Activated CD4-positive, alpha-beta T cell treated with anti-CD3 and anti-CD28 coated beads, Interleukin-2, amount 50 U/mL, for 24 hours (primary cell): Measurements from ENCODE around the gene CD38.
"Not testable (repeated sequence)": the region's sequence is repeated elsewhere in the genome, so short reads cannot be mapped to it uniquely, and the experiment has no call there.

Experiments
- DNase-seq, 2 donors: peaks; one replicate each; pipeline ENCODE4 v3.0.0-alpha.2; 2020; ENCODE audit warnings: low read depth in 1 of 2, low spot score in 1 of 2

Gene CD38

DNA sequence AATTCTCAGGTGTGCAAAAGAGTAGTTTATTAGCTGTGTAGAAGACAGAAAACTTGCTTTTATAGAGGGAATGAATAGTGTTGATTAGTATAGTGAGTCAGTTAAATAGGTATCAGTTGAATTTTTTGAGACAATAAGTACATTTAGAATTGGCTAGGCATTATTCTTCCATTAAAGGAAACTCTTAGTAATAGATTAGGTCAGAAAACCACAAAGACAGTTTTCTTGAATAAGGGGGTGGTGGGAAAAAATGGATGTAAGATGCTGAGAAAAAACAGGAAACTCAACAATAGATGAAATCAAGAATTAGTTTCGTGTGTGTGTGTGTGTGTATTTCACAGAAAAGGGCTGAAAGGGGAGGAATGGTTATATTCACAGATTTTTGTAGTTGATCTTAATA lies 16.8 kb downstream of the CD38 start:
- peak in 1 of 2 donors; percentile 17 for DNase-seq

DNA sequence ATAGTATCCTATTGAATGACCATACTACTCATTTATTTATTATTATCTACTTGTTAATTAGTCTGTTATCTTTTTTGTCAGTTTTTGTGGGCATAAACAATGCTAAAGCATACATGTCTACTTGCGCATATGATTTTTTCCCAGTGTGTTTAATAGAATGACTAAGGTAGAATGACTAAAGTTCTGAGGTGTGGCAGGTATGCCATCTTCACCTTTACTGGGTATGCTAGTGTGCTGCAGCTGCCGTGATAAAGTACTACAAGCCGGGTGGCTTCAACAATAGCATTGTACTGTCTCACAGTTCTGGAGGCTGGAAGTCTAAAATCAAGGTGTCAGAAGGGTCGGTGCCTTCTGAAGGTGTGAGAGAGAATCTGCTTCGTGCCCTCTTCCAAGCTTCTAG lies 19.2 kb downstream of the CD38 start:
- DNase-seq: no peak

GRCh38 chr4:15799141-15799540 lies 21.0 kb downstream of the CD38 start:
- no peak for DNase-seq

DNA sequence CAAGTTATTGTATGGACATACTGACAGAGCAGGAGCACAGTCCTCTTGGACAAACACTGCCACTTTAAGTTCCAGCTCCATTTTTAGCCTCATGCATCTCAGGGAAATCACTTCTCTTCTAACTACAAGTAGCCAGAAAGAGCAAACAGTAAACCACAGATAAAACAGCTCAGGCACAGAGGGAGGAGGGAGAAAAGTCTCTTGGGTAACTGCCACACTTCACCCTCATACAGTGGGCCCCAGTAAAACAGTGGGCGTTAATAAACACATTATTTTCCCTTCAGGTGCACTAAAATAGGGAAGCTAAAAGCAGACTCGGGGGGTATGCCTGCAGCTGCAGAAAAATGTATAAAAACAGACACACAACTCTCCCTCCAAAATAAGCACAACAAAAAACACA lies 21.6 kb downstream of the CD38 start:
- no peak for DNase-seq

- not testable (repeated sequence) for DNase-seq
Measured at GRCh38 chr4:15802497-15802896, 24.4 kb downstream of the CD38 start.

- DNase-seq: peak in 1 of 2 donors; percentile 54
Measured at GRCh38 chr4:15805583-15806517, 27.7 kb downstream of the CD38 start.

- DNase-seq: no peak
Measured at GRCh38 chr4:15809058-15809457, 30.9 kb downstream of the CD38 start.

DNA sequence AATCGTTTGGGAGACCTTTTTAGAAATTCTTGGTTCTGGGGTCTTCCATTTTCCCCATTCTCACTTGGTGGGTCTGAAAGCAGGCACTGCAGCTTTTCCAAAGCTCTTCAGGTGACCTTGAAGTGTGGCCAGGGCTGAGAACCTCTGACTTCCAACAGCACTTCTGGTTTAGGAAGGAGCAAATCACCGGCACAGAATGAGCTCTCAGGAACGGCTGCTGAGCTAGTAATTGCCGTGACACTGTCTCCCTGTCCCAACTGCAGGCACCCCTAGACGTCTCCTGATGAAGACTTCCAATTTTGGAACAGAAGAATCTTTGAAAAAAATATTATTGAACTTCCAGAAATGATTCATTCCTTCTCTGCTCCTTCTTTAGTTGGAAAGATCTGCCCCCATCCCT lies 31.3 kb downstream of the CD38 start:
- no peak for DNase-seq

DNA sequence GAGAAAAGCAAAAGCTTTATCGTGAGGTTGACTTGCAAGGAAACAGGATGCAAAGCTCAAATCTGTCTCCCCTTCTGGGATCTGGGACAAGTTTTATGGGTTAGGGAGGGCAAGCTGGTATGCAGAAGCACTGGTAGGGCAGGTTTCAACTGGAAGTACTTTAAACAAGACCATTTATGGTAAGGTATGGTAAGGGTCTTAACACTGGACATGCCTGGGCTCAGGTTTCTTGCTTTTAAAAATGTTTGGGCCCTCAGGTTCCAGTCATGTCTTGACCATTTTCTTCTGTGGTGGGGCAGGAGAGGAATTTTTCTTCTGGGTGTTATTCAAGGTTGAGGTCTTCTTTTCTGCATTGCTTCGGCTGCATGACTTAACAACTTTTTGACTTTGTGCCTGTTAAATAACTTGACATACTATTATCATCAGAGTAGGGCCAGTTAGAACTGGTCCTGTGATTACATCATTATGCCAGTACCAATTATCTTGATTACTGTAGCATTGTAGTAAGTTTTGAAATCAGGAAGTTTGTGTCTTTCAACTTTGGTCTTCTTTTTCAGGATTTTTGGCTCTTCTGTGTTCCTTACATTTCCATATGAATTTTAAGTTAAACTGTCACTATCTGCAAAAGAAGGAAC lies 33.7 kb downstream of the CD38 start:
- no peak for DNase-seq

GRCh38 chr4:15832523-15833451 lies 54.7 kb downstream of the CD38 start:
- no peak for DNase-seq

DNA sequence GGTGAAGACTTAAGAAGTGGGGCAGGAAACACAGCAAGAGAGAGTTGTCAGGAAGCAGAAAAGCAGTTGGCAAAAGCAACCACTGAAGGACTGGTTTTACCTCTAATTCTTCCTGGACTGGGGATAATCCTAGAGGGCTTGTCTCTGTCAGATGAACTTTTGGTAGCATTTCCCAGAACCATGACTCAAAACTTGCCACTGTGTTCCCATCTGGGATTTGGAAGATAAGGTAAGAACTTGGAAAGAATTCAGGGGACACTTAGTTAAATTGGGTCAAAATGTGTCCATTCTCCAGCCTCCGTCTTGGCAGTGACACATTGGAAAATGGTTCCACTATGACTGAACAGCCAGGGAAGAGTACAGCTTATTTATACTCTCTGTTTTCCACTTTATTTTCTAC lies 55.7 kb downstream of the CD38 start:
- DNase-seq: no peak

- no peak for DNase-seq
Measured at GRCh38 chr4:15836362-15836761, 58.2 kb downstream of the CD38 start.

DNA sequence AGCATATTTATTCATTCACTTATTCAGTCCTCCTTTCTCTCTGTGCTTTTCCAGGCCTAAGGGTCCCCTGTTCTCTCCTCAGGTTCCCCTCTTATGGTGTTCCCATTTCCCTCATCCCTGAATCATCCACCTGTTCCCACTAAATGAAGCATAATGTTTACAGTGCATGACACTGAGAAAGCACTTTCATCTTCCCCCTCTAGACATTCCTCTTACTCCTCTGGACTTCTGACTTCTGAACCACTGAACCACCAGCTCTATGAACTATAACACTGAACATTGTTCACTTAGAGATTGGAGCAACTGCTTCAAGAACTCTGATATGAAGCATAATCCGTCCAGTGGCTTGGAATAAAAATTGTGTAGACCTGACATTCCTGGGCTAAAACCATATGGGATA lies 59.5 kb downstream of the CD38 start:
- no peak for DNase-seq

DNA sequence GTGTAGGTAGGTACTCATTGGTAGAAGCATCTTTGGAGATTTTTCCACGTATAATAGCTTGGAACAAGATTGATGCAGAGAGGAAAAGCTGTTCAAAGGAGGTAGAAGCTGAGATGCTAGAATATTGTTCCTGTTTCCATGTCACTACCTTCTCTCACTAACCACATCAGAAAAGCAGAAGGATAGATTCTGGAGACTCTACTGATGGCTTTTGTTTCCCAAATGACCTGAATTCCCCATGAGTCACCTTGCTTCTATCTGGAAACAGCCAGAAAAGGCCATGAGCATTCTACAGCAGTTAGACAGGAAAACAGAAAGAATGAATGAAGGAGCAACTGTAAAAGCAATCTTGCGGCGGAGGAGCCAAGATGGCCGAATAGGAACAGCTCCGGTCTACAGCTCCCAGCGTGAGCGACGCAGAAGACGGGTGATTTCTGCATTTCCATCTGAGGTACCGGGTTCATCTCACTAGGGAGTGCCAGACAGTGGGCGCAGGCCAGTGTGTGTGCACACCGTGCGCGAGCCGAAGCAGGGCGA lies 63.1 kb downstream of the CD38 start:
- DNase-seq: not testable (repeated sequence)

- DNase-seq: no peak
Measured at GRCh38 chr4:15847746-15848145, 69.6 kb downstream of the CD38 start.

DNA sequence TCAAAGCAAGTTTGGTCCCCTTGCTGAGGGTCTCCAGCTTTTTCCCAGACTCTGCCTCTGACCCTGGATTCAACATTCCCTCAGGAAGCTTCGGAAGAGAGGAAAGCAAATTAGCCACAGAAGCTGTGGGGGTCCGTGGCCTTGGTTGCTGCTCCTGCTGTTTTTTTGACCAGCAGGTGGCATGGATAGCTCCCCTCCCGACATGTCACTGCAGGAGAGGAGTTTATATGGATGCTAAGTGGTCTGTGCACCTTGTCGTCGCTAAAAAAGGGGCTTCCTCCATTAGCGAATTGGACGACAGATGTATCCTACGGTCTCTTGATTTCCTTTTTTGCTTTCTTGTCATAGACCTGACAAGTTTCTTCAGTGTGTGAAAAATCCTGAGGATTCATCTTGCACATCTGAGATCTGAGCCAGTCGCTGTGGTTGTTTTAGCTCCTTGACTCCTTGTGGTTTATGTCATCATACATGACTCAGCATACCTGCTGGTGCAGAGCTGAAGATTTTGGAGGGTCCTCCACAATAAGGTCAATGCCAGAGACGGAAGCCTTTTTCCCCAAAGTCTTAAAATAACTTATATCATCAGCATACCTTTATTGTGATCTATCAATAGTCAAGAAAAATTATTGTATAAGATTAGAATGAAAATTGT lies 70.2 kb downstream of the CD38 start:
- no peak for DNase-seq

DNA sequence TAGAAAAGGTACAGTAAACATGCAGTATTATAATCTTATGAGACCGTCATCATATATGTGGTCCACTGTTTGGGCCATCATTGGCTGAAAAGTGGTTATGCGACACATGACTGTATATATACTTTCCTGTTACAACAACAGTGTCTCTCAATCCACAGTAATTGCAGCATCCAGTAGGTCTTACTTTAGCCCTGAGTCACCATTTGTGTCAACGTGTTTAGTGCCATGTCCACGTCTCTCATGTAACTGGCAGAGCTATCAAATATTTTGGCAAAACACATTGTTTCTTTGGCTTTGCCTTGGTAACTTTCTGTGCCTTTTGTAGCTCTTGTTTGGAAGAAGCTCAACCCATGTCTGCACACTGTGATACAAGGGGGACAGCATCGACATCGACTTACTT lies 73.8 kb downstream of the CD38 start:
- DNase-seq: no peak

DNA sequence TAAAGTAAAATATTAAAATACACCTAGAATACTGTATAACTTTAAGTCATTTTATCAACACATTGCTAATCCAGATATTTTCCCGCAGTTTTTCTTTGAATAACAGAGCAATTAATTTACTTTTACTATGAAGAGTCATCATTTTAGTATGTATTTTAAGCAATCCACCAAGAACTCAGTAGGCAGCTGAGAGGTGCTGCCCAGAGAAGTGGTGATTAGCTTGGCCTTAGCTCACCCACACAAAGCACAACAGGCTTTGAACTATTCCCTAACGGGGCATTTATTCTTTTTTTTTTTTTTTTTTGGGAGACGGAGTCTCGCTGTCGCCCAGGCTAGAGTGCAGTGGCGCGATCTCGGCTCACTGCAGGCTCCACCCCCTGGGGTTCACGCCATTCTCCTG lies 74.4 kb downstream of the CD38 start:
- DNase-seq: no peak

- DNase-seq: no peak
Measured at GRCh38 chr4:15853345-15853744, 75.2 kb downstream of the CD38 start.

DNA sequence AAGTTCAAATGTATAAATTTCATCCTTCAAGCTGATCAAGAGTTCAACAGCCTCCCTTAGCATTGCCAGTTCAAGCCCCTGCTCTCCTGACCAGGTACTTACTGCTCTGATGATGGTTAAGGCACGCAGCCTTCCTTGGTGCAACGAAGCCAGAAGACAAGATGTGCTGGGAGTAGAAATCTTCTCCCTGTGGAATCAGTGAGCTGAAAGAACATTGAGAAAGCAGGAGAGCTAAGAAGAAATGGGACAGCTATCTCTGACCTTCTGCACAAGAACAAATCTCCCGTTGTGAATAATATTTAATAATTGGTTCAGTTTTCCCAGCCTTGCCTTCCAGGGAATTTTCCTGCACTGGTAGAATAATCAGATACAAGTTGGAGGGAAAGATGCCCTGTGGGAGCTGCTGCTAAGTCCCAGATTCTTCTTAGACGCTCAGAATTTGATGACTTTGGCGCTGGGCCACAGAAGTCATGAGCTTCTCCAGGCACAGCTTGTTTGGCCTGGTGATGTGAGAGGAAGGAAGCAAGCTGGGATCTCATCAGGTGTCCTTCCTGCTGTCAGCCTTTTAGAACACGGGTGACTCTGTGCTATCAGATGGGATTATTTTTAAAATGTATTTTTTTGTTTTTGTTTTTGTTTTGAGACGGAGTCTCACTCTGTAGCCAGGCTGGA lies 77.8 kb downstream of the CD38 start:
- DNase-seq: no peak
